GM21786 (cell line): ENCODE data around the gene TLR10.

ENCODE experiments used
- ATAC-seq: cut with Tn5 transposase; IDR thresholded peaks from one replicate; pipeline ENCODE4 v1.9.1; 2021; ENCODE audit not compliant: unreplicated experiment

TLR10 gene

GRCh38 chr4:38733663-38734062, 49.1 kb downstream of the TLR10 start:
- ATAC-seq, result no peak

DNA sequence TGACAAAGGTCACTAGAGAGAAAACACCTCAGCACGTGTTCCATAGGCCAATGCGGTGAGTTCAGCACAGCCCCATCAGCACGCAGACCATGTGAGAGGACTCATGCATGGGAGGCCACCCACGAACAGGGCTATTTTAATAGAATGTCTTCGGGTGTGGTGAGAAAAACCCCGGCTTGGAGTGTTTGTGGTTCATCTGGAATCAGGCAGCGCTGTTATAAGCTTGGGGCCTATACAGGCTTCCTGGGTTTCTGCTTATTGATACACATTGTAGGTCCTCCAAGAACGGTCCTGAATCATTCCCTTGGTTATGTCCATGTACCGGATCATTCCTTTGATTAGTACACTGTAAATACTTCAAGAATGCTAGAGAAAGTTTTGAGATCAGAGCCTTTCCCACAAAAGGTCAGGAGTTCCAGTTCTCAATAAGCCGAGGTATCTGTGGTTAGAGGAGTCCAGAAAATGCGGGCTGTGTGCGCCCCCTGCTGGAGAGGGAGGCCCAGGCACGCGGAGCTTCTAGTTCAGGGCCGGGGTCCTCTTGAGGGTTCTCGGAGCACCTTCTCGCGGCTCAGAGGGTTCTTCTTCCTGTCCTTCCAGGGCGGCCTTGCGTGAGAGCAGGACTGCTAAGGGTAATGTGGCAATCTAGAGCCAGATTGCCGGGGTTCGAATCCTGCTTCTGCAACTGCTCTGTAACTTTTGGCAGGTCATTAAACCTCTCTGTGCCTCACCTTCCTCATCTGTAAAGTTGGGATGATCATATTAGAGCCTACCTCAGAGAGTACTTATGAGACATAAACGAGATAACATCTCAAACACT, 51.8 kb downstream of the TLR10 start:
- ATAC-seq, result peak; percentile 90

GRCh38 chr4:38730493-38730829, 52.3 kb downstream of the TLR10 start:
- ATAC-seq, result no peak

DNA sequence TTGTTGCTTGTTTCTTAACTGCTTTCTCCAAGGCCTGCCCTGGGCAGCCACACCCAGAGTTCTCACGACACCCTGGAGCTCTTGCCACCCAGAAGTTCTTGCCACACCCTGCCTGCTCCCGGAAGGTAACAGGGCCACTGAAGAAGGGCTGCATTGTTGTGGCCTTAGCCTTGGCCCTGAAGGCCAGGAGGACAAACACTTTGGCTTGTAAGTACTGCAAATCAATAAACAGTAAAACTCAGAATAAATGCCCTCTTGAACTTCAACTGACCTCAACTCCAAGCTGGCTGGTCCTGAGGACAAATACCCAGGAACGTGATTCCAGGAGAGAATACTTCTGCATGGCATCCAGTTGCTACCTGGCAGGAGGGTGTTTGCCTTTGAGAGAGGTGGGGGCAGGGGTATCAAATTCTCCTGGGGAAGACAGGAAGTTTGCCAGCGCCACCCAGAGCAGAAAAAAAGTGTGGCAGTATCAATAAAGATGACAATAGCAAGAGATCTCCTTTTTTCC, 54.1 kb downstream of the TLR10 start:
- ATAC-seq, result no peak

- ATAC-seq, result no peak
Measured at GRCh38 chr4:38724475-38724808, 58.3 kb downstream of the TLR10 start.

- ATAC-seq, result no peak
Measured at GRCh38 chr4:38723726-38724474, 58.9 kb downstream of the TLR10 start.

- ATAC-seq, result no peak
Measured at GRCh38 chr4:38723114-38723513, 59.7 kb downstream of the TLR10 start.
